ENCODE data around the gene CGB8.
"Not testable (repeated sequence)": the region's sequence is repeated elsewhere in the genome, so short reads cannot be mapped to it uniquely, and the experiment has no call there.

Gene CGB8

GRCh38 chr19:49019242-49019932, 29.5 kb downstream of the CGB8 start:
- peak; percentile 6 for TF ChIP-seq CTCF (IDR thresholded peaks at IDR 0.05; ENCODE audit: low read length, missing control alignments)
- H3K4me3 ChIP-seq (replicated peaks; ENCODE audit: low read depth, low read length) = peak overlapping the region; percentile 45
- no peak for DNase-seq (ENCODE audit: low read depth)

- DNase-seq (ENCODE audit: low read depth) = not testable (repeated sequence)
- H3K4me3 ChIP-seq (replicated peaks; ENCODE audit: low read depth, low read length) = peak overlapping the region; percentile 45
These were observed 30.3 kb downstream of the CGB8 start for GRCh38 chr19:49018388-49019241.

- peak; percentile 49 for DNase-seq (ENCODE audit: low read depth)
- H3K4me3 ChIP-seq (replicated peaks; ENCODE audit: low read depth, low read length) = peak overlapping the region; percentile 44
- peak; percentile 48 for TF ChIP-seq CTCF (IDR thresholded peaks at IDR 0.05; ENCODE audit: low read length, missing control alignments)
These were observed 31.1 kb downstream of the CGB8 start for GRCh38 chr19:49017666-49018351.

- DNase-seq (ENCODE audit: low read depth) = no peak
- peak within 1 kb of the TSS; percentile 44 for H3K4me3 ChIP-seq (replicated peaks; ENCODE audit: low read depth, low read length)
- TF ChIP-seq CTCF (IDR thresholded peaks at IDR 0.05; ENCODE audit: low read length, missing control alignments) = no peak
These were observed 31.8 kb downstream of the CGB8 start, which contains the start of gene LHB for GRCh38 chr19:49017041-49017665. Gene LHB, minus strand, starts transcription at chr19:49017091. Its CDS starts 10 bp downstream, at chr19:49017081.

- no peak for TF ChIP-seq CTCF (IDR thresholded peaks at IDR 0.05; ENCODE audit: low read length, missing control alignments)
- no peak overlapping the region for H3K4me3 ChIP-seq (replicated peaks; ENCODE audit: low read depth, low read length)
- no peak for DNase-seq (ENCODE audit: low read depth)
These were observed 32.7 kb downstream of the CGB8 start for GRCh38 chr19:49016067-49016839.

GRCh38 chr19:49014870-49015255, 34.0 kb downstream of the CGB8 start:
- TF ChIP-seq CTCF (IDR thresholded peaks at IDR 0.05; ENCODE audit: low read length, missing control alignments) = no peak
- H3K4me3 ChIP-seq (replicated peaks; ENCODE audit: low read depth, low read length) = no peak overlapping the region

More at GRCh38 chr19:49014870-49015255, 34.0 kb downstream of the CGB8 start:
- DNase-seq (ENCODE audit: low read depth) = no peak

Measured in fibroblast of pulmonary artery (primary cell).